NT2/D1 (cell line): ENCODE measurements around the gene PRKN.
A peak's percentile ranks its signal among the peaks of the same experiment; 100 is the strongest.

Experiments used
- DNase-seq: peaks from one replicate; pipeline ENCODE4 v3.0.0-alpha.2; 2011; ENCODE audit warnings: low read depth, low spot score
- H3K27me3 ChIP-seq: 2 replicates; pipeline ENCODE4 v1.6.0; 2011; ENCODE audit warnings: mild to moderate bottlenecking; ENCODE audit not compliant: insufficient read length, insufficient read depth
- H3K36me3 ChIP-seq: 2 replicates; pipeline ENCODE4 v1.6.1; 2011; ENCODE audit warnings: mild to moderate bottlenecking, low read length, mixed read lengths; ENCODE audit not compliant: insufficient read depth, insufficient read length
- H3K4me1 ChIP-seq: 2 replicates; pipeline ENCODE4 v1.5.1; 2011; ENCODE audit not compliant: insufficient read depth, insufficient read length
- H3K4me3 ChIP-seq: 2 replicates; pipeline ENCODE4 v1.5.1; 2011; ENCODE audit warnings: low read depth; ENCODE audit not compliant: insufficient read length
- H3K9ac ChIP-seq: 2 replicates; pipeline ENCODE4 v1.6.0; 2011; ENCODE audit warnings: low read depth; ENCODE audit not compliant: insufficient read length
- H3K9me3 ChIP-seq: 2 replicates; pipeline ENCODE4 v1.5.1; 2011; ENCODE audit warnings: mild to moderate bottlenecking, low read length; ENCODE audit not compliant: insufficient read depth
- SUZ12 ChIP-seq: IDR thresholded peaks from 2 replicates; pipeline ENCODE4 v1.6.1; 2011; ENCODE audit not compliant: insufficient read length, insufficient read depth; ENCODE audit errors: extremely low read depth
- YY1 ChIP-seq: IDR thresholded peaks from 2 replicates; pipeline ENCODE4 v1.6.1; 2011; ENCODE audit not compliant: insufficient read length, insufficient read depth
- ZNF274 ChIP-seq: IDR thresholded peaks from 2 replicates; pipeline ENCODE4 v1.6.1; 2011; ENCODE audit warnings: mild to moderate bottlenecking, low read depth, low read length

The PRKN gene

DNA sequence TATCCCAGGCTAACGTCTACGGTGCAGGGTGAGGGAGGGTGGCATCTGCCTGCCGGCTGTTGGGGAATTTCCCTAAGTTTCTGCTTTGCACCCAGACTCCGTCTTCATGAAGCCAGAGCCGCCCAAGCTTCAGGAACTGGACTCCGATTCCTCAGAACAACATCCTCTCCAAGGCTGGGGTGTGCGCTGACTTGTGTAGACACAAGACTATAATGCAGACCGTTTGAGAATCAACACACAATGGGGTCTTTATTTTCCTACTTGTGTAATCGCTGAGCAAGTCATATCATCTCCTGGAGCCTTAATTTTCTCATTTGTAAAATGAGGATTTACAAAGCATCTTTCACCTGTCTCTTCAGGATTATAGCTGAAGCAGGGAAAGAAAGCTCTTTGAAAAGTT is 1293.2 kb downstream of the PRKN start:
- peaks cover 2% of the 10 kb centered on the region for H3K4me1 ChIP-seq
- no peaks in the 10 kb centered on the region for H3K27me3 ChIP-seq
- DNase-seq = no peak
- H3K9ac ChIP-seq = no peak overlapping the region
- H3K4me3 ChIP-seq = no peak overlapping the region
- peaks cover 5% of the 10 kb centered on the region; the same call in 1 of the 2 replicates for H3K9me3 ChIP-seq
- TF ChIP-seq ZNF274 = no peak
- H3K36me3 ChIP-seq = no peaks in the 10 kb centered on the region

DNA sequence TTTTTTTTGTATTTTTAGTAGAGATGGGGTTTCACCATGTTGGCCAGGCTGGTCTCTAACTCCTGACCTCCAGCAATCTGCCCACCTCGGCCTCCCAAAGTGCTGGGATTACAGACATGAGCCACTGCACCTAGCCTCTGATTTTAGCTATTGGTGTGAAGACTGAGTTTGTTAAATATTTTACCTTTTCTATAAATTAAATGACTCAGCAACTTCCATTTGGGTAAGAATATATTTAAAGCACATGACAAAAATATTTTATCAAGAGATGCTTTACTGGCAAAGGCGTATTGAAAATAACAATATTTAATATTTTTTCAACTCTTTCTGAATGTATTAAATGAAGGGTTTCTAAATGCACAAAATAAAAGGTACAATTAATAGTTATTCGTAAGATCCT is 1295.0 kb downstream of the PRKN start:
- Histone ChIP-seq H3K9ac (no peak overlapping the region), H3K9me3 (peaks cover 9% of the 10 kb centered on the region; the same call in 1 of the 2 replicates), H3K36me3 (no peaks in the 10 kb centered on the region), H3K27me3 (no peaks in the 10 kb centered on the region), H3K4me1 (no peaks in the 10 kb centered on the region), H3K4me3 (no peak overlapping the region)
- no peak for TF ChIP-seq YY1
- no peak for TF ChIP-seq ZNF274
- TF ChIP-seq SUZ12 = no peak
- DNase-seq = no peak

DNA sequence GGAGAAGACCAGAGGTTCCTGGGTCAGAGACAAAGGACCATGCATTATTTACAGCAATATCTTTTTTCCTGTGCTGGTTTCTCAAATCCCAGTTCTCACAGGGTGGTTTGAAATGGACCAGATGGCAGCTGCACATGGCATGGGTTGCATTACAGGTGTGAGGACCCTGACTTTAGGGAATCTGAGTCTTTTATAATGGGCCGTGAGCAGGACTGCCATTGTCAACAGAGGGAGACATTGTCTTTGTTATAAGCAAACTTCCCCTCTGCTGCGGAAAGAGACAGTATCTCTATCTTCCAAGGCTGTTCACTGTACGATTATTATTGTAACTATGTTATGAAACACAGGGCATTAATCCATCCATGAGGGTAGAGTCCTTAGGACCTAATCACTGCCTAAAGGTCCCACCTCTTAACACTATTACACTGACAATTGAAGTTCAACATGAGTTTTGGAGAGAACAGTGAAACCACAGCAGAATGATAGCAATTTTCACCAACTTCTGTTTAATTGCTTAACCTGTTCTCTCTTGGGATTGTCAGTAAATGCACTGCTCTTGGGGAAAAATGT is 1297.6 kb downstream of the PRKN start:
- no peaks in the 10 kb centered on the region for H3K27me3 ChIP-seq
- DNase-seq = no peak
- TF ChIP-seq SUZ12 (no peak), ZNF274 (no peak), YY1 (no peak)

DNA sequence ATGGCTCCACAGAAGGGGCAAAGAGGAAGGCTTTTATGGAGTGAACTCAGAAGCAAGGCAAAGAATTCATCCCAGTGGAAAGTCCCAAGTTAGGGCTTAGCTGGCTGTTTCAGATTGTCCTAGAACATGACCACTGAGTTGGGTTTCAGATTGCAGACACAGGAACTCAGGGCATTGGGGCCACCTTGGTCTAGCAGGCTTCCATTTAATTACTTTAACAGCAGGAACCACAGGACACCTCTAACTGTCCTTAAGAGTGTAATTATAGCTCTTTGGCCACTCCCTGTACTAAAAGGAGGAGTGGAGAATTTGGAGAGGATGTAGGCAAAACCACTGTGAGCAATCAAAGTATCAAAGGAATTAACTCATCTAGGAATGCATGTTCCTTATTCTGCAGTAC is 1303.1 kb downstream of the PRKN start:
- H3K27me3 ChIP-seq = no peaks in the 10 kb centered on the region
- peaks cover 4% of the 10 kb centered on the region; the same call in 1 of the 2 replicates for H3K9me3 ChIP-seq
- TF ChIP-seq YY1 = no peak
- TF ChIP-seq SUZ12 = no peak
- TF ChIP-seq ZNF274 = no peak
- H3K9ac ChIP-seq = no peak overlapping the region
- H3K4me3 ChIP-seq = no peak overlapping the region
- H3K36me3 ChIP-seq = no peaks in the 10 kb centered on the region
- H3K4me1 ChIP-seq = peaks cover 2% of the 10 kb centered on the region
- DNase-seq = no peak

More for the DNA sequence above, 1297.6 kb downstream of the PRKN start:
- no peaks in the 10 kb centered on the region for H3K4me1 ChIP-seq
- no peak overlapping the region for H3K4me3 ChIP-seq
- no peak overlapping the region for H3K9ac ChIP-seq
- peaks cover 9% of the 10 kb centered on the region; the same call in 1 of the 2 replicates for H3K9me3 ChIP-seq
- no peaks in the 10 kb centered on the region for H3K36me3 ChIP-seq

DNA sequence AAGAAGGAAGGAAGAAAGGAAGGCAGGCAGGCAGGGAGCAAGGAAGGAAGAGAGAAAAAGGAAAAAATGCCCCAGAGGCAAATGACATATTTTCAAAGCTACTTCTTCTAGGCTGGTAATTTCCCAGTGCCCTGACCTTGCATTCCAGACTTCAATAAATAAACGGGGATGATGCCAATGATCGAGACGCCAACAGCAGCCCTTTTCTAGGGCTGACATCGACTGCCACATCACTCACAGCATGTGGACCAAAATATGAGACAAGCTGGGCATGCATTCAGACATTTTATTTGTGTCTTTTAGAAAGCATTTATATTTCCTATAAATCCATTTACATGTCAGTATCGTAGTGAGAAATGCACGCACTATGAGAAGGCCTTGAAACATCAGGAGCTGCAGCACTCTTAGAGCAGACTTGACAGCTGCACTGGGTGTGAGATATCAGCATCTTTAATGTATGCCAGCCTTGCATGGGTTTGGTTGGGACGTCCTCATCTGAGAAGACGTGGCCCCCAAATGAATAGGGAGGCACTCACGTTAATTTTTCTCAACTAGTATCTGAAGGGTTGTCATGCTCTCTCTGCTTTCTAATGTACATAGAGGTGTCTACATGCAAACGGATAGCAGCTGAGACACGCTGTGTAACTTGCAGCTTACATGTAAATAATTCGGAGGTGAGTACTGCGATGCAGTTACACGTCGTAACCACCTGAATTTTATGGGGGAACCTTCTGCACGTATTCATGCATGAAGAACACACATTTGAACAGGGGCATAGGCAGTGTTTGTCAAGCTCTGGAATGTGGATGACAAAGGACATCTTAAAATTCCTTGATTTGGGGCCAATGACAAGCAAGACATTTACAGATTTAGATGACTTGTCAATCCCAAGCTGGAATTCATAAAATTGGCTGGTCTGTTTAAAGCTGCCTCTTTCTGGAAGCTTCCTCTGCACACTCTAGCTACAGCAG is 1304.6 kb downstream of the PRKN start:
- H3K9ac ChIP-seq = no peak overlapping the region
- TF ChIP-seq SUZ12 (no peak), YY1 (no peak), ZNF274 (no peak)
- no peaks in the 10 kb centered on the region for H3K36me3 ChIP-seq
- H3K9me3 ChIP-seq = no peaks in the 10 kb centered on the region
- no peaks in the 10 kb centered on the region for H3K27me3 ChIP-seq
- H3K4me3 ChIP-seq = no peak overlapping the region
- H3K4me1 ChIP-seq = peaks cover 2% of the 10 kb centered on the region
- no peak for DNase-seq

DNA sequence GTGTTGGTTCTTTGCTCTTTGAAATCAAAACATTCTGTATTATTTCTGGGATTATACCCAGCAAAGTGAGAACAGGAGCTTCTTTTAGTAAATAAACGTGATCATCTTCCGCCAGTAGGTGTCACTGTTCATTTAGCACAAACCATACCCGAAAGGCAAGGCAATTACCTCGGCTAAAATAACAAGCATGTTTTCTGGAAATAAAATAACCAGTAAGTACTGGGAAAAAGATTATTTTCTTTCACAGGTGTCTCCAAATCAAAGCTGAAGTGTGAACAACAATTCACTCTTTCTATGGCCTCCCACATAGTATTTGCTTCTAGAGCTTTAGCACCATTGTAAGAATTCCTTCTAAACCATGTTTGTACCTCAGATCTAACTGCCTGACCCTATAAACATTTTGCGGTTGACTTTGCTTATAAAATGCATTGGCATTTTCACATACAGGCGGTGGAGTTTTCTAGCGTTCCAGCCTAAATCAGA is 1309.1 kb downstream of the PRKN start:
- Histone ChIP-seq H3K4me1 (peaks cover 6% of the 10 kb centered on the region), H3K9ac (no peak overlapping the region), H3K9me3 (no peaks in the 10 kb centered on the region), H3K27me3 (no peaks in the 10 kb centered on the region), H3K4me3 (no peak overlapping the region), H3K36me3 (no peaks in the 10 kb centered on the region)
- TF ChIP-seq SUZ12 = no peak
- TF ChIP-seq ZNF274 = no peak
- TF ChIP-seq YY1 = no peak
- peak; percentile 66 for DNase-seq

DNA sequence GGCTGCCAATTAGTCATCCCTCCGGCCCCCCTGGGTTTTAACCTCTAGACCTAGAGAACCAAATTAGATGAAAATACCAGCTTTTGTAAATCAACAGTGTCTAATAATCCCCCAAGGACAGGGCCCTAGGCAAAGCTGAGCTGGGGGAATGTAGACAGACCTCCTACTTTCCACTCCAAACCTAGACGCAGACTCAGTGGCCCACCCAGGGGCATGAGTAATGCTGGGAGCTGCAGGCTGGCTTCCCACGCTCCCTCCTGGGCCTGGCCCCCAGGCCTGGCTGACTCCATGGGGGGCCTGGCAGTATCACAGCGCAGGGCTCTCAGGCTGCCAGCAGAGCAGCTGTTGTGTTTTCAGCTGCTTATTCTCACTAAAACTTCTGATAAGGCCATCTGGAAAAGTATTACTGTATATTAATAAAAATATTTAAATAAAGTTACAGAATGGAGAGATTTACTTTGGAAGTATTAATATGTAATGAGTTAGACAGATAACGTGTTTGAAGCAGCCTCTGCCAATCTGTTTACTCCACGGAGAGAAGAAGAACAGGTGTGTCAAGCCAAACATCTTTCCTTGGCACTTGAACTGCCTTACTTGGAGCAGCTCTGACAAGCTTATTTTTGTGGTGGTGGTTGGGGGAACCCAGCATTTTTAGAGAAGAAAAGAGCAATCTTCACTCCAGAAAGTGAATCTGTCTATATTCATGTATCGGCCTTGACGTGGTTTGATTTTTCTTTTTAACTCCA is 1309.7 kb downstream of the PRKN start:
- H3K4me1 ChIP-seq = peaks cover 6% of the 10 kb centered on the region
- DNase-seq = no peak
- no peaks in the 10 kb centered on the region for H3K27me3 ChIP-seq
- H3K9ac ChIP-seq = no peak overlapping the region
- H3K36me3 ChIP-seq = no peaks in the 10 kb centered on the region
- no peaks in the 10 kb centered on the region for H3K9me3 ChIP-seq
- no peak overlapping the region for H3K4me3 ChIP-seq
- TF ChIP-seq YY1 (no peak), SUZ12 (no peak), ZNF274 (no peak)
